ENCODE results near the gene LDB2.

- no peak for TF ChIP-seq CTCF (IDR thresholded peaks at IDR 0.05; ENCODE audit: low read length)
- TF ChIP-seq EZH2 (IDR thresholded peaks at IDR 0.05; ENCODE audit: borderline replicate concordance, low read length), result no peak
These were observed 71.4 kb downstream of the LDB2 start for GRCh38 chr4:16827045-16827444.

Data from OCI-LY1 (cell line).